ENCODE data around the gene NFIB.

DNA sequence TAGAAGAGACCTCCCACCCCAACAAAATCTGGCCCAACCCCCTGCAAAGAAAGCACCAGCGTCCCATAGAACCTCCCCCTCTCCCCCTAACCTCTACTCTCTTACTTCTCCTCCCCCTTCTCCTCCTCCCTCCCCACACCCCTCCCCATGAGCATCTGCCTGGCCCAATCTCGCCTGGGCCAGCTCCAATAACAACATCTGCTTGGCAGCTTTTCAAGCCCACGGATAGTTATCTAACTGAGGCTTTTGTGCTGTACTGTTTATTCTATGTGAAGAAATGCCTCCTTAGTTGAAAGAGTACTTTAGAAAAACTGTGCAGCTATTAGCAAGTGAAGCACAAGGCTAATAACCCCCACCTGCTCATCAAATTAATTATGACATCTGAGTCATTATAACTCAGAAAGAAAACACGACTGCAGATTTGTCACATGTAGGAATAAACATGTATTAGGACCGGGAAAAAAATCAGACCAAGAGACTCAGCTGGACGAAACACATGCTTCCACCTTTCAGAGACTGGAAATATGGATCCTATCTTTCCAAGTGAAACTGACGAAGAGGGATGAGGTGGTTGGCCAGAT, 42.8 kb downstream of the NFIB start:
- TF ChIP-seq, protein P1, sequence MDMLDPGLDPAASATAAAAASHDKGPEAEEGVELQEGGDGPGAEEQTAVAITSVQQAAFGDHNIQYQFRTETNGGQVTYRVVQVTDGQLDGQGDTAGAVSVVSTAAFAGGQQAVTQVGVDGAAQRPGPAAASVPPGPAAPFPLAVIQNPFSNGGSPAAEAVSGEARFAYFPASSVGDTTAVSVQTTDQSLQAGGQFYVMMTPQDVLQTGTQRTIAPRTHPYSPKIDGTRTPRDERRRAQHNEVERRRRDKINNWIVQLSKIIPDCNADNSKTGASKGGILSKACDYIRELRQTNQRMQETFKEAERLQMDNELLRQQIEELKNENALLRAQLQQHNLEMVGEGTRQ (IDR thresholded peaks at IDR 0.05): no peak
- TF ChIP-seq ZFP36 (IDR thresholded peaks at IDR 0.05; ENCODE audit: borderline replicate concordance, partially characterized antibody): no peak
- TF ChIP-seq, protein P2, sequence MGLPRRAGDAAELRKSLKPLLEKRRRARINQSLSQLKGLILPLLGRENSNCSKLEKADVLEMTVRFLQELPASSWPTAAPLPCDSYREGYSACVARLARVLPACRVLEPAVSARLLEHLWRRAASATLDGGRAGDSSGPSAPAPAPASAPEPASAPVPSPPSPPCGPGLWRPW (IDR thresholded peaks at IDR 0.05): no peak
- no peak for TF ChIP-seq POLR2A (IDR thresholded peaks at IDR 0.05; ENCODE audit: low read length)
- TF ChIP-seq, protein P3, sequence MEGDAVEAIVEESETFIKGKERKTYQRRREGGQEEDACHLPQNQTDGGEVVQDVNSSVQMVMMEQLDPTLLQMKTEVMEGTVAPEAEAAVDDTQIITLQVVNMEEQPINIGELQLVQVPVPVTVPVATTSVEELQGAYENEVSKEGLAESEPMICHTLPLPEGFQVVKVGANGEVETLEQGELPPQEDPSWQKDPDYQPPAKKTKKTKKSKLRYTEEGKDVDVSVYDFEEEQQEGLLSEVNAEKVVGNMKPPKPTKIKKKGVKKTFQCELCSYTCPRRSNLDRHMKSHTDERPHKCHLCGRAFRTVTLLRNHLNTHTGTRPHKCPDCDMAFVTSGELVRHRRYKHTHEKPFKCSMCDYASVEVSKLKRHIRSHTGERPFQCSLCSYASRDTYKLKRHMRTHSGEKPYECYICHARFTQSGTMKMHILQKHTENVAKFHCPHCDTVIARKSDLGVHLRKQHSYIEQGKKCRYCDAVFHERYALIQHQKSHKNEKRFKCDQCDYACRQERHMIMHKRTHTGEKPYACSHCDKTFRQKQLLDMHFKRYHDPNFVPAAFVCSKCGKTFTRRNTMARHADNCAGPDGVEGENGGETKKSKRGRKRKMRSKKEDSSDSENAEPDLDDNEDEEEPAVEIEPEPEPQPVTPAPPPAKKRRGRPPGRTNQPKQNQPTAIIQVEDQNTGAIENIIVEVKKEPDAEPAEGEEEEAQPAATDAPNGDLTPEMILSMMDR (IDR thresholded peaks at IDR 0.05): no peak
- TF ChIP-seq, protein P4, sequence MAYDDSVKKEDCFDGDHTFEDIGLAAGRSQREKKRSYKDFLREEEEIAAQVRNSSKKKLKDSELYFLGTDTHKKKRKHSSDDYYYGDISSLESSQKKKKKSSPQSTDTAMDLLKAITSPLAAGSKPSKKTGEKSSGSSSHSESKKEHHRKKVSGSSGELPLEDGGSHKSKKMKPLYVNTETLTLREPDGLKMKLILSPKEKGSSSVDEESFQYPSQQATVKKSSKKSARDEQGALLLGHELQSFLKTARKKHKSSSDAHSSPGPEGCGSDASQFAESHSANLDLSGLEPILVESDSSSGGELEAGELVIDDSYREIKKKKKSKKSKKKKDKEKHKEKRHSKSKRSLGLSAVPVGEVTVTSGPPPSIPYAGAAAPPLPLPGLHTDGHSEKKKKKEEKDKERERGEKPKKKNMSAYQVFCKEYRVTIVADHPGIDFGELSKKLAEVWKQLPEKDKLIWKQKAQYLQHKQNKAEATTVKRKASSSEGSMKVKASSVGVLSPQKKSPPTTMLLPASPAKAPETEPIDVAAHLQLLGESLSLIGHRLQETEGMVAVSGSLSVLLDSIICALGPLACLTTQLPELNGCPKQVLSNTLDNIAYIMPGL (CRISPR knock-in tag; IDR thresholded peaks at IDR 0.05; ENCODE audit: borderline replicate concordance): no peak
- TF ChIP-seq SMC3 (IDR thresholded peaks at IDR 0.05): no peak
- TF ChIP-seq JUNB (IDR thresholded peaks at IDR 0.05): no peak
- no peak for TF ChIP-seq RFX5 (IDR thresholded peaks at IDR 0.05)
- no peak for TF ChIP-seq BHLHE40 (IDR thresholded peaks at IDR 0.05; ENCODE audit: low read depth, low read length)

All from A549 (cell line).